ENCODE data around the gene CCDC88C.
A peak's percentile ranks its signal among the peaks of the same experiment; 100 is the strongest.
"Not testable (repeated sequence)": the region's sequence is repeated elsewhere in the genome, so short reads cannot be mapped to it uniquely, and the experiment has no call there.

Gene CCDC88C

GRCh38 chr14:91241863-91242262, 175.8 kb downstream of the CCDC88C start:
- DNase-seq = no peak

- DNase-seq = no peak
These were observed 179.0 kb downstream of the CCDC88C start for GRCh38 chr14:91238661-91239060.

- DNase-seq = no peak
These were observed 179.5 kb downstream of the CCDC88C start for GRCh38 chr14:91238085-91238484.

- no peak for DNase-seq
These were observed 180.4 kb downstream of the CCDC88C start for GRCh38 chr14:91237219-91237618.

- no peak for DNase-seq
These were observed 181.8 kb downstream of the CCDC88C start for GRCh38 chr14:91235841-91236240.

GRCh38 chr14:91234791-91235114, 182.9 kb downstream of the CCDC88C start:
- no peak for DNase-seq

- no peak for DNase-seq
These were observed 183.5 kb downstream of the CCDC88C start for GRCh38 chr14:91233936-91234790.

- no peak for DNase-seq
These were observed 185.0 kb downstream of the CCDC88C start for GRCh38 chr14:91232603-91233002.

- peak; percentile 98 for DNase-seq
These were observed 185.6 kb downstream of the CCDC88C start for GRCh38 chr14:91232052-91232451.

GRCh38 chr14:91231446-91231845, 186.2 kb downstream of the CCDC88C start:
- DNase-seq = no peak

GRCh38 chr14:91230397-91231035, 187.1 kb downstream of the CCDC88C start:
- DNase-seq = no peak

GRCh38 chr14:91229743-91230200, 187.8 kb downstream of the CCDC88C start:
- no peak for DNase-seq

- DNase-seq = no peak
These were observed 188.6 kb downstream of the CCDC88C start for GRCh38 chr14:91229005-91229382.

- no peak for DNase-seq
These were observed 189.3 kb downstream of the CCDC88C start for GRCh38 chr14:91228112-91229004.

GRCh38 chr14:91227183-91227628, 190.4 kb downstream of the CCDC88C start:
- no peak for DNase-seq

- DNase-seq = not testable (repeated sequence)
These were observed 191.3 kb downstream of the CCDC88C start for GRCh38 chr14:91226360-91226759.

- peak; percentile 100 for DNase-seq
These were observed 192.6 kb downstream of the CCDC88C start for GRCh38 chr14:91225025-91225424.

- peak; percentile 94 for DNase-seq
These were observed 194.4 kb downstream of the CCDC88C start for GRCh38 chr14:91223028-91223783.

Measured in DMS79 treated with DMSO at 0.1 percent for 48 hours (cell line).